Measurements from ENCODE around the gene BANF2.
"Not testable (repeated sequence)": the region's sequence is repeated elsewhere in the genome, so short reads cannot be mapped to it uniquely, and the experiment has no call there.

BANF2 gene

GRCh38 chr20:17767624-17768023 lies 67.9 kb downstream of the BANF2 start:
- no peak for DNase-seq

- no peak for DNase-seq
These were observed 68.5 kb downstream of the BANF2 start for GRCh38 chr20:17768271-17768670.

DNA sequence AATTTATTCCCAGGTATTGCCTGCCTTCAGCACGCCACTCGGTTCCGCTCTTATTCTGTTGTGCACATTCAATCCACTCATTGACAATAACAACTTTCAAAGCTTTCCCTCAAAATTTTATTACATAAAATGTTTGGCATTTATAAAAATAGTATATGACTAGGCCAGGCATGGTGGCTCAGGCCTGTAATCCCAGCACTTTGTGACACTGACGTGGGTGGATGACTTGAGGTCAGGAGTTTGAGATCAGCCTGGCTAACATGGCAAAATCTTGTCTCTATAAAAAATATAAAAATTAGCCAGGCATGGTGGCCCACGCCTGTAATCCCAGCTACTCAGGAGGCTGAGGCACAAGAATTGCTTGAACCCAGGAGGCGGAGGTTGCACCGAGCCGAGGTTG lies 70.0 kb downstream of the BANF2 start:
- DNase-seq = not testable (repeated sequence)

DNA sequence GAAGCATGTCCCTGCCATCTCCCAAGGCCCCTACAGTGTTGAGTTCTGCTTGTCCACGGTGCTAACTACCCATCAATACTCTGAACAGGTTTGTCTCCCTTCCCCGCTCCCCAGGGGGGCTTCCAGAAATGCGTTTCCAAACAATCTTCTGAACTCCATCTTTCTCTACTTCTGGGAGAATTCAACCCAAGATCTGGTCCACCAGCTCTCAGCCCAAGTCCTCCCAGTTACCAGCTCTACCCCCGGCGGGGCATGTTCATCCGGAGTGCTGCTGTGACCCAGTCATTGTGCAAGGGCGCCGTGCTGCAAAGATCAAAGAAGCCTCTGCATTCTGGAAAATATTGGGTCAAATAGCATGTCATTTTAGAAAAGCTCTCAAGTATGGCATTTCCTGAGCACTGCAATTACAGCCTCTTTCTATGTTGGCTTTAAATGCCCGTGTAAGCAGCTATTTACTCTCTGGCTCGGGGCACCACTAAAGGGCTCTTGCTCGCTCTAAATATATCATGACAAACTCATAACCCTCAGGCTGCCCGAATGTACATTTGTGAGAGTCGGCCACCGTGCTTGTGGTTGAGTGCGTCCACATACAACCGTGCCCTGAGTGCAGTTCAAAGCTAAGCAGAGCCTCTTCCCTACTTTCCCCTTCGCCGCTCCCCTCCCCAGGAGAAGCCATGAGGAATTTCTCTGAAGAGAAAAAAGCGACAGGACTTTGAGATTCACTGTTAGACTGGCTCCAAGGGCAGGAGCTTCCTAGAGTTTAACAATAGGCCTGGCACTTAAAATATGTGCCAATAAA lies 71.6 kb downstream of the BANF2 start:
- DNase-seq = no peak

DNA sequence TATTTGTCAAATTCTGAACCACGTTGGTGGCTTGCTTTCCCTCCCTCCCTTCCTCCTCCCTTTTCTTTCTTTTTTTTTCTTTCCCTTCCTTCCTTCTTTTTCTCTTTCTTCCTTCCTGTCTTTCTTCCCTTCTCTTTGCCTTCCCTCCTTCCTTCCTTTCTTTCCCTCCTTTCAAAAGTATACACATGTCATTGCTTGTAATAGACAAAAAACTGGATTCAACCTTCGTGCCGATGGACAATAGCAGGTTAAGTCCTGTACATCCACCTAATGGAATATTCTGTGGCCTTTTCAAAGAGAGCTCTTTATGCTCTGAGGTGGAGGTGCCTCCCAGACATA lies 72.2 kb downstream of the BANF2 start:
- no peak for DNase-seq

- no peak for DNase-seq
These were observed 73.9 kb downstream of the BANF2 start for GRCh38 chr20:17773619-17774018.

GRCh38 chr20:17775600-17775999 lies 75.8 kb downstream of the BANF2 start:
- DNase-seq = no peak

DNA sequence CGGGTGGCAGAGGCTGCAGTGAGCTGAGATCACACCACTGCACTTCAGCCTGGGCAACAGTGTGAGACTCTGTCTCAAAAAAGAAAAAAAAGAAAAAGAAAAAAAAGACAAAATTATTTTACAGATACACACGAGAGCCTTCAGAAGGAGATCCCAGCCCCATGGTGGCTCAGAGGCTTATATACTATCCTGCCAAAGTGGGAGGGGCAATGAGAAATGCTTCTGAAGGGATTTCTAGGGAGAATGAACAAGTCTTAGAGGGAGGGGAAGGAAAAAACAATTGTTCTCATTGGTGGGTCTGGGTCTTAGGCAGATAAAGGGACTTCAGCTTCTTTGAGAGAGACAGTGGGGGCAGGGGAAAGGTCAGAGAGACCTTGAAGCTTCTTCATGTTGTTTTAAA lies 76.8 kb downstream of the BANF2 start:
- DNase-seq = no peak

DNA sequence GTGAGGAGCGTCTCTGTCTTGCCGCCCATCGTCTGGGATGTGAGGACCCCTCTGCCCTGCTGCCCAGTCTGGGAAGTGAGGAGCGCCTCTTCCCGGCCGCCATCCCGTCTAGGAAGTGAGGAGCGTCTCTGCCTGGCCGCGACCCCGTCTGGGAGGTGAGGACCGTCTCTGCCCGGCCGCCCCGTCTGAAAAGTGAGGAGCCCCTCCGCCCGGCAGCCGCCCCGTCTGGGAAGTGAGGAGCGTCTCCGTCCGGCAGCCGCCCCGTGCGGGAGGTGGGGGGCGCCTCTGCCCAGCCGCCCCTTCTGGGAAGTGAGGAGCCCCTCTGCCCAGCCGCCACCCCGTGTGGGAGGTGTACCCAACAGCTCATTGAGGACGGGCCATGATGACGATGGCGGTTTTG lies 79.2 kb downstream of the BANF2 start:
- DNase-seq = not testable (repeated sequence)

- no peak for DNase-seq
These were observed 83.0 kb downstream of the BANF2 start for GRCh38 chr20:17782768-17783167.

DNA sequence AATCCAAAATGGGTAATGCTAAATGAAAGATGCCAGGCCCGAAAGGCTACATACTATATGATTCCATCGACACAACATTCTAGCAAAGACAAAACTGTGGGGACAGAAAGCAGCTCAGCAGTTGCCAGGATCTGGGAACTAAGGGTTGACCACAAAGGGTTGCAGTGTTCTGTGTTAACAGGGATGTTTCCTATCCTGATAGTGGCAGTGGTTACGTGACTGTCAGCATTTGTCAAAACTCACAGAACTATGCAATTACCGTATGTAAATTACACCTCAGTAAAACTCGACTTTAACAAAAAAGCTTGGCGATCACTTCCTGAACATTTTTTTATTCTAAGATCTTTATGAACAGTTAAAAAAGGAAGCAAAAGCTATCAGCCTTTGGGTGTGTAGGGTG lies 83.9 kb downstream of the BANF2 start:
- no peak for DNase-seq

DNA sequence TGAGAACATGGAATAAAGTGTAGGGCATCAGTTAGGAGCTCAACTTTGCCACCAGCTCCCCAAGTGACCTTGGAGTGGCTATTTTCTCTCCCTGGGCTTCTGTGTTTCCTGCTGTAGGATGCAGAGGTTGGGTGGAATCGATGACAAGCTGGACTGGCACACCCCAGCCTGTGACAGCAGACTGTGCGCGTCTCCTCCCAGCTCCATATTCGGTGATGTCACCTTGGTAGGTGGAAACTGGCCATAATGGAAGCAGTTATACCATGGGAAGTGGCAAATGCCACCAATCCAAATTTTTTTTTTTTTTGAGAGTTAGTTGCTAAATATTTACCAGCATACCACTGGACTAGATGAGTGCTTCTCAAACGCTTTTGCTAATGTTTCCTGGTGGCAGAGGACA lies 85.2 kb downstream of the BANF2 start:
- no peak for DNase-seq

Data from cerebellar nuclear complex (tissue), 1 donor.